ENCODE results near the gene MRPS25.

The MRPS25 gene

GRCh38 chr3:15099364-15100098 lies 34.4 kb upstream of the MRPS25 start:
- peak; percentile 61 for ATAC-seq
- TF ChIP-seq ZFP30 (CRISPR knock-in tag; IDR thresholded peaks at IDR 0.05): no peak
- no peak for TF ChIP-seq RARB (CRISPR knock-in tag; IDR thresholded peaks at IDR 0.05)
- TF ChIP-seq ESRRG (CRISPR knock-in tag; IDR thresholded peaks at IDR 0.05): no peak
- no peak for TF ChIP-seq SNAI2 (CRISPR knock-in tag; IDR thresholded peaks at IDR 0.05)
- TF ChIP-seq CREB5 (CRISPR knock-in tag; IDR thresholded peaks at IDR 0.05; ENCODE audit: low read depth): no peak
- no peak for TF ChIP-seq GLIS3 (CRISPR knock-in tag; IDR thresholded peaks at IDR 0.05)
- TF ChIP-seq CSDC2 (CRISPR knock-in tag; IDR thresholded peaks at IDR 0.05): no peak
- TF ChIP-seq BACH2 (CRISPR knock-in tag; IDR thresholded peaks at IDR 0.05; ENCODE audit: borderline replicate concordance): no peak
- no peak for TF ChIP-seq POU6F1 (CRISPR knock-in tag; IDR thresholded peaks at IDR 0.05; ENCODE audit: borderline replicate concordance, low read depth)

- ATAC-seq: peak; percentile 92
- TF ChIP-seq CSRNP3 (CRISPR knock-in tag; IDR thresholded peaks at IDR 0.05) (no peak), POU6F1 (CRISPR knock-in tag; IDR thresholded peaks at IDR 0.05; ENCODE audit: borderline replicate concordance, low read depth) (no peak), ZNF8 (CRISPR knock-in tag; IDR thresholded peaks at IDR 0.05) (no peak), TOX (CRISPR knock-in tag; IDR thresholded peaks at IDR 0.05; ENCODE audit: borderline replicate concordance) (no peak), OSR1 (CRISPR knock-in tag; IDR thresholded peaks at IDR 0.05) (no peak), PPARA (CRISPR knock-in tag; IDR thresholded peaks at IDR 0.05; ENCODE audit: borderline replicate concordance) (no peak), CREB5 (CRISPR knock-in tag; IDR thresholded peaks at IDR 0.05; ENCODE audit: low read depth) (no peak), ZC3H10 (CRISPR knock-in tag; IDR thresholded peaks at IDR 0.05) (no peak), ZNF565 (CRISPR knock-in tag; conservative IDR thresholded peaks at IDR 0.05; ENCODE audit: low read depth) (no peak), PATZ1 (CRISPR knock-in tag; IDR thresholded peaks at IDR 0.05; ENCODE audit: borderline replicate concordance) (no peak), ZNF70 (CRISPR knock-in tag; IDR thresholded peaks at IDR 0.05) (no peak), TCF4 (CRISPR knock-in tag; IDR thresholded peaks at IDR 0.05; ENCODE audit: borderline replicate concordance) (no peak; the same call in 1 of the 2 replicates), ARNTL (CRISPR knock-in tag; IDR thresholded peaks at IDR 0.05; ENCODE audit: borderline replicate concordance, low read depth) (no peak), GLIS3 (CRISPR knock-in tag; IDR thresholded peaks at IDR 0.05) (no peak), TSHZ2 (CRISPR knock-in tag; IDR thresholded peaks at IDR 0.05) (no peak), SNAI2 (CRISPR knock-in tag; IDR thresholded peaks at IDR 0.05) (no peak), CSDC2 (CRISPR knock-in tag; IDR thresholded peaks at IDR 0.05) (no peak), ZFP30 (CRISPR knock-in tag; IDR thresholded peaks at IDR 0.05) (no peak), ISL1 (CRISPR knock-in tag; IDR thresholded peaks at IDR 0.05) (no peak), ESRRG (CRISPR knock-in tag; IDR thresholded peaks at IDR 0.05) (no peak)
Observed at GRCh38 chr3:15098503-15099363, 33.6 kb upstream of the MRPS25 start, which contains the start of gene RBSN. TSS of gene RBSN (minus strand) at chr3:15099148. CDS start at chr3:15096120, 3,028 bp downstream.

All from SK-N-SH treated with all-trans-retinoic acid at 6 μM for 48 hours (cell line).